ENCODE results near the gene ZDHHC11.
"Not testable (repeated sequence)": the region's sequence is repeated elsewhere in the genome, so short reads cannot be mapped to it uniquely, and the experiment has no call there.

Gene ZDHHC11

GRCh38 chr5:845676-846601, 4.8 kb downstream of the ZDHHC11 start:
- not testable (repeated sequence) for DNase-seq (ENCODE audit: low read depth in 1 of 2, low spot score in 1 of 2)

- DNase-seq (ENCODE audit: low read depth in 1 of 2, low spot score in 1 of 2) = not testable (repeated sequence)
These were observed 5.6 kb downstream of the ZDHHC11 start for GRCh38 chr5:845031-845675.

GRCh38 chr5:844426-844825, 6.4 kb downstream of the ZDHHC11 start:
- DNase-seq (ENCODE audit: low read depth in 1 of 2, low spot score in 1 of 2) = not testable (repeated sequence)

- not testable (repeated sequence) for DNase-seq (ENCODE audit: low read depth in 1 of 2, low spot score in 1 of 2)
These were observed 6.9 kb downstream of the ZDHHC11 start for GRCh38 chr5:843926-844325.

- not testable (repeated sequence) for DNase-seq (ENCODE audit: low read depth in 1 of 2, low spot score in 1 of 2)
These were observed 7.4 kb downstream of the ZDHHC11 start for GRCh38 chr5:843371-843770.

- DNase-seq (ENCODE audit: low read depth in 1 of 2, low spot score in 1 of 2) = not testable (repeated sequence)
These were observed 8.2 kb downstream of the ZDHHC11 start for GRCh38 chr5:842402-843221.

GRCh38 chr5:841531-842401, 9.0 kb downstream of the ZDHHC11 start:
- DNase-seq (ENCODE audit: low read depth in 1 of 2, low spot score in 1 of 2) = not testable (repeated sequence)

- DNase-seq (ENCODE audit: low read depth in 1 of 2, low spot score in 1 of 2) = not testable (repeated sequence)
These were observed 9.8 kb downstream of the ZDHHC11 start for GRCh38 chr5:840974-841435.

- DNase-seq (ENCODE audit: low read depth in 1 of 2, low spot score in 1 of 2) = not testable (repeated sequence)
These were observed 10.4 kb downstream of the ZDHHC11 start for GRCh38 chr5:840118-840973.

- DNase-seq (ENCODE audit: low read depth in 1 of 2, low spot score in 1 of 2) = not testable (repeated sequence)
These were observed 12.3 kb downstream of the ZDHHC11 start for GRCh38 chr5:838431-838851.

GRCh38 chr5:837621-838121, 13.1 kb downstream of the ZDHHC11 start:
- DNase-seq (ENCODE audit: low read depth in 1 of 2, low spot score in 1 of 2) = not testable (repeated sequence)

- not testable (repeated sequence) for DNase-seq (ENCODE audit: low read depth in 1 of 2, low spot score in 1 of 2)
These were observed 14.7 kb downstream of the ZDHHC11 start for GRCh38 chr5:835933-836612.

- not testable (repeated sequence) for DNase-seq (ENCODE audit: low read depth in 1 of 2, low spot score in 1 of 2)
These were observed 16.8 kb downstream of the ZDHHC11 start for GRCh38 chr5:834013-834412.

- DNase-seq (ENCODE audit: low read depth in 1 of 2, low spot score in 1 of 2) = not testable (repeated sequence)
These were observed 22.6 kb downstream of the ZDHHC11 start for GRCh38 chr5:828194-828593.

GRCh38 chr5:825544-825943, 25.2 kb downstream of the ZDHHC11 start:
- not testable (repeated sequence) for DNase-seq (ENCODE audit: low read depth in 1 of 2, low spot score in 1 of 2)

GRCh38 chr5:821504-821903, 29.3 kb downstream of the ZDHHC11 start:
- DNase-seq (ENCODE audit: low read depth in 1 of 2, low spot score in 1 of 2) = no peak

GRCh38 chr5:820245-820644, 30.5 kb downstream of the ZDHHC11 start:
- DNase-seq (ENCODE audit: low read depth in 1 of 2, low spot score in 1 of 2) = no peak

GRCh38 chr5:819078-819477, 31.7 kb downstream of the ZDHHC11 start:
- DNase-seq (ENCODE audit: low read depth in 1 of 2, low spot score in 1 of 2) = no peak
